ENCODE measurements around the gene HPGDS. TPM values are rescaled to one million over a fixed set of nuclear protein-coding genes. Genes with fewer than 3 reads are reported as not detected.

Gene HPGDS
- total RNA-seq, 4 donors from 2014 or later: 0.53 TPM; not detected in 3

- ATAC-seq: no peak
- Histone ChIP-seq H3K4me1 (no peaks in the 10 kb centered on the region), H3K9me3 (no peaks in the 10 kb centered on the region), H3K27me3 (no peaks in the 10 kb centered on the region), H3K4me3 (no peak overlapping the region), H3K36me3 (no peaks in the 10 kb centered on the region), H3K27ac (no peak overlapping the region)
- intact Hi-C loops (cut with DNase I; ENCODE audit: low total_unique reads): no loop called here
- DNase-seq: no peak
- TF ChIP-seq POLR2A (IDR thresholded peaks at IDR 0.05): no peak
- TF ChIP-seq CTCF (IDR thresholded peaks at IDR 0.05 in 4 of 5, conservative IDR thresholded peaks at IDR 0.05 in 1 of 5): no peak
- in situ Hi-C loops (cut with MboI; ENCODE audit: low sequenced_read_pairs in 4 of 4): loop anchor here in 1 of 4 donors (25.0 kb wide), 1 partner anchor 709 kb away; no protein-coding TSS in a partner anchor
Observed at GRCh38 chr4:94378047-94378446, 35.4 kb upstream of the HPGDS start.

GRCh38 chr4:94377294-94377693 is 34.7 kb upstream of the HPGDS start:
- Histone ChIP-seq H3K27me3 (no peaks in the 10 kb centered on the region), H3K27ac (no peak overlapping the region), H3K4me3 (no peak overlapping the region), H3K9me3 (no peaks in the 10 kb centered on the region), H3K4me1 (peaks cover 0 to 3% of the 10 kb centered on the region in 2 donors), H3K36me3 (no peaks in the 10 kb centered on the region)
- ATAC-seq: no peak
- TF ChIP-seq POLR2A (IDR thresholded peaks at IDR 0.05) (no peak), CTCF (IDR thresholded peaks at IDR 0.05 in 4 of 5, conservative IDR thresholded peaks at IDR 0.05 in 1 of 5) (no peak)
- DNase-seq: no peak
- intact Hi-C loops (cut with DNase I; ENCODE audit: low total_unique reads): no loop called here
- in situ Hi-C loops (cut with MboI; ENCODE audit: low sequenced_read_pairs in 4 of 4): loop anchor here in 1 of 4 donors (25.0 kb wide), 1 partner anchor 710 kb away; no protein-coding TSS in a partner anchor

DNA sequence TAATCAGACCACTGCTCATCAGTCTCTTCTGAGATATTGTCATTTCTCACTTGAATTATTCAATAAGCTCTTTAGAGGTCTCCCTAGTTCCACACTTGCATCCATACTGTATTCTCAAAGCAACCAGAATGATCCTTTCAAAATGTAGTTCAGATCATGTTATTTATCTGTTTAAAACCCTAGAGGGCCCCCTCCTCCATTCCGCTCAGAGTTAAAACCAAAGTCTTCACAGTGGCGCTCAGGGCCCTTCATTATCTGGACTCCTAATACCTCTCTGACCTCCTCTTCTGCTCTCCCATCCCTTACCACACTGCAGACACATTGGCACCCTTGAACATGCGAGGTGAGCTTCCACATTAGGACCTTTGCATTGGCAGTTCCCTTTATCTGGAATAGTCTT is 32.7 kb upstream of the HPGDS start:
- Histone ChIP-seq H3K27ac (no peak overlapping the region), H3K9me3 (no peaks in the 10 kb centered on the region), H3K4me3 (no peak overlapping the region), H3K36me3 (no peaks in the 10 kb centered on the region), H3K4me1 (peaks cover 0 to 6% of the 10 kb centered on the region in 2 donors), H3K27me3 (no peaks in the 10 kb centered on the region)
- intact Hi-C loops (cut with DNase I; ENCODE audit: low total_unique reads): no loop called here
- in situ Hi-C loops (cut with MboI; ENCODE audit: low sequenced_read_pairs in 4 of 4): loop anchor here in 1 of 4 donors (25.0 kb wide), 1 partner anchor 712 kb away; no protein-coding TSS in a partner anchor
- ATAC-seq (no peak), DNase-seq (no peak)
- no peak for TF ChIP-seq CTCF (IDR thresholded peaks at IDR 0.05 in 4 of 5, conservative IDR thresholded peaks at IDR 0.05 in 1 of 5)
- TF ChIP-seq POLR2A (IDR thresholded peaks at IDR 0.05): no peak

DNA sequence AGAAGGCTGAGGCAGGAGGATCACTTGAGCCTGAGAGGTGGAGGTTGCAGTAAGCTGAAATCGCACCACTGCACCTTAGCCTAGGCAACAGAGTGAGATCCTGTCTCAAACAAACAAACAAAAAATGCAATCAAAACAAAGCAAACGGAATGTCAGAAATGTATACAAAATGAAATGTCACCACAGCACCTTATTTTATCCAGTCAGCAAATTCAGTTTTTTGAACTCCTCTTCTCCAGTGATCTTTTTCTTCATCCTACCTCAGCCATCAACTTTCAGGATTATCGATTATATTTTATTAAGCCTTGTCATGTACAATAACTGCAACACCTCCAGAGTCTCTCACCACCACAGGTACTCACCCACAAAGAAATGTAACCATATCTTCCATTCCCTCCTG is 31.1 kb upstream of the HPGDS start:
- intact Hi-C loops (cut with DNase I; ENCODE audit: low total_unique reads): no loop called here
- H3K9me3 ChIP-seq: no peaks in the 10 kb centered on the region
- ATAC-seq: no peak

More for the DNA sequence above, 31.1 kb upstream of the HPGDS start:
- Histone ChIP-seq H3K27me3 (no peaks in the 10 kb centered on the region), H3K4me3 (no peak overlapping the region), H3K27ac (no peak overlapping the region), H3K4me1 (peaks cover 0 to 6% of the 10 kb centered on the region in 2 donors), H3K36me3 (no peaks in the 10 kb centered on the region)
- DNase-seq: no peak
- no peak for TF ChIP-seq CTCF (IDR thresholded peaks at IDR 0.05 in 4 of 5, conservative IDR thresholded peaks at IDR 0.05 in 1 of 5)
- TF ChIP-seq POLR2A (IDR thresholded peaks at IDR 0.05): no peak
- in situ Hi-C loops (cut with MboI; ENCODE audit: low sequenced_read_pairs in 4 of 4): no loop called here
